Activated CD4-positive, alpha-beta memory T cell treated with anti-CD3 and anti-CD28 coated beads, Interleukin-2, amount 10 ng/mL, durations not matched to agents 7 days and 5 days (primary cell): ENCODE results near the gene CPOX. TPM values are rescaled to one million over a fixed set of nuclear protein-coding genes. Genes with fewer than 3 reads are reported as not detected.

Experiments used
- CTCF ChIA-PET: fragments of 350-600 bp; sonication (Branson Sonifier 250); formaldehyde crosslinking; loops from one replicate; lab custom pipeline; 2021; ENCODE audit warnings: antibody characterized with exemption, inconsistent platforms; lab: Charles Lee
- POLR2A ChIA-PET: fragments of 350-600 bp; sonication (Branson Sonifier 250); formaldehyde crosslinking; loops from one replicate; lab custom pipeline; 2021; ENCODE audit warnings: antibody characterized with exemption; lab: Charles Lee
- DNase-seq: peaks from one replicate; pipeline ENCODE4 v3.0.0-alpha.2; 2020
- H3K27ac Mint-ChIP-seq: one replicate; pipeline ENCODE4 v1.8.0; 2021; ENCODE audit warnings: mild to moderate bottlenecking, mixed read lengths
- H3K27me3 Mint-ChIP-seq: one replicate; pipeline ENCODE4 v1.8.0; 2021; ENCODE audit warnings: mixed read lengths
- H3K36me3 Mint-ChIP-seq: one replicate; pipeline ENCODE4 v1.8.0; 2021; ENCODE audit warnings: low read depth, mixed read lengths
- H3K4me1 Mint-ChIP-seq: one replicate; pipeline ENCODE4 v1.8.0; 2021; ENCODE audit warnings: mixed read lengths
- H3K4me3 Mint-ChIP-seq: one replicate; pipeline ENCODE4 v1.8.0; 2021; ENCODE audit warnings: mild to moderate bottlenecking, mixed read lengths
- H3K9me3 Mint-ChIP-seq: one replicate; pipeline ENCODE4 v1.8.0; 2021; ENCODE audit warnings: mixed read lengths
- total RNA-seq, 2 experiments: library from RNA; stranded (reverse); gene quantifications; one replicate each; pipeline ENCODE4 v1.2.3, GENCODE V29; 2021

CPOX gene
- total RNA-seq, 2 experiments from 2014 or later: 75.9 to 78.0 TPM

DNA sequence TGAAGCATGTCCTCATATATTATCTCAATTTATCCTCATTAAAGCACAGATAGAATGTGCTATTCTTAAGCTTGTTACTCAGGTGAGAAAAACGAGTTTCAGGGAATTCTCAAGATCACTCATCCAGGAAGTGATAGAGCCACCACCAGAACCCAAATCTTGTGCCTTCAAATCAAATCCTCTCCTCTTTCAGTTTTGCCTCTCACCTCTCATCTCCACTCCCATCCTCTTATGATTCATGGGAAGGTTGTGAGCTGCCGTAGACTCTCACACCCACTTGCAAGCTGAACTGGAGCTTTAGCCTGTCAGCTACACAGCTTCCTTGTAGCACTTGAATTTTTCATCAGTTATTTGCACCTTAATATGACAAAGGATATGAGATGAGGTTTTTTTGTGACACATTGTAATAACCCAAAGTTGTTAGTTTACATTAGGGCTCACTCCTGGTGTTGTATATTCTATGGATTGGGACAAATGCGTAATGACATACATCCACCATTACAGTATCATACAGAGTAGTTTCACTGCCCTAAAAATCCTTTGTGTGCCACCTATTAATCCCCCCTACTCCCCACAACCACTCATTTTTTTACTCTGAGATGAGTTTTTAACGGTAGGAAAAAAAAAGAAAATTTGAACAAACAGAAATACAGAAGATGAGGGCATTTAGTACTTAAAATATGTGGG is 35.9 kb downstream of the CPOX start:
- Mint-ChIP-seq H3K27ac (peak overlapping the region; percentile 100), H3K4me3 (peak overlapping the region; percentile 82), H3K4me1 (peaks cover 87% of the 10 kb centered on the region), H3K9me3 (no peaks in the 10 kb centered on the region), H3K36me3 (peaks cover 40% of the 10 kb centered on the region), H3K27me3 (no peaks in the 10 kb centered on the region)
- ChIA-PET CTCF (interaction anchor here (1.0 to 4.3 kb wide), 7 partner anchors 8 to 44 kb away, joined by 3 to 21 read pairs (median 15); partner anchors contain the start of gene CLDND1), POLR2A (interaction anchor here (0.7 to 24.3 kb wide), 10 partner anchors 10 to 737 kb away, joined by 3 to 931 read pairs (median 49); partner anchors contain the start of genes CLDND1, CPOX and GPR15)
- DNase-seq: peak; percentile 67

DNA sequence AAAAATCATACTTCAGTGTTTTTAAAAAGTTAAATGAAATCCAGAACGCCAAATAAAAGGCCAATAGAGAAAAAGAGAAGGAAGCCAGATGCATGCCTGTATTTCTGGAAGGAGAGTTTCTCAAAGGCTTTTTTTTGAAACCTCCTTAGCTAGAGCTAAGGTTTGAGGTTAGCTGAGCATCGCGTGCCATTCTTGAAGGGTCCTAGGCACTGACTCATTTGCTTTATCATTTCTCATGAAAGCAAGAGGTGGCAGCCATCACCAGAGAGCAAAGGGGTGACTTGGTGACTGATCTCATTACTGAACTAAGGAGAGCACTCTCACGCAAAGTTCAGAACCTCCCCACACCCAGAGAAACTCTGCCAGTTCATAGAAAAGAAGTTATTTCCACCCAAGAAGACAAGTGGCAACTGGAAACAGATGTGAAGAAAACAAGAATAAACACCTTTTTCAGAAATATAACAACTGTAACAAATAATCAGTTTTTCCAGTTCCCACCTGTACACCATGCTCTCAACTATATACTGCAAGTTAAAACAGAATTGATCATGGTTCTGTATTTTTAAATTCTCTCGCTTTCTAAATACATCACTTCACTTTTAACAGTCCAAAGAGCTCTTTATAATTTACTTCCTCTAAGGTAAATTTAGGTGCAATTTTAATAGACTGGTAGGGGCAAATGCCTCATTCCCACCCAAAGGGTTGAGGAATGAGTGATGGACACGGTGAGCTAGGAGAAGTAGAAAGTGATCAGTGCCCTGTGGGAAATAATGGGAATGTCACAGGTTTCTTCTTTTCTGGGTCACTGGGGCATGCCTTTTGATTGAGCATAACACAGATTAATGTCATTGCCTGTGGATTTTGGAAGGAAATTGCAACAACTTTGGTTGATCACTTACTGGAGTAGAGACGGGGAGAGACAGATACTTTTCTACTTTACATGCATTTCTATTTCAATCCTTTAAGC is 37.0 kb downstream of the CPOX start:
- Mint-ChIP-seq H3K9me3 (no peaks in the 10 kb centered on the region), H3K27me3 (no peaks in the 10 kb centered on the region), H3K36me3 (peaks cover 50% of the 10 kb centered on the region), H3K27ac (peak overlapping the region; percentile 100), H3K4me1 (peaks cover 87% of the 10 kb centered on the region), H3K4me3 (peak overlapping the region; percentile 82)
- DNase-seq: peak; percentile 88
- ChIA-PET POLR2A (interaction anchor here (0.8 to 24.3 kb wide), 10 partner anchors 10 to 736 kb away, joined by 3 to 931 read pairs (median 50); partner anchors contain the start of genes CLDND1, CPOX and GPR15), CTCF (interaction anchor here (0.7 to 4.3 kb wide), 15 partner anchors 9 to 518 kb away, joined by 3 to 21 read pairs (median 6); partner anchors contain the start of gene CLDND1)

DNA sequence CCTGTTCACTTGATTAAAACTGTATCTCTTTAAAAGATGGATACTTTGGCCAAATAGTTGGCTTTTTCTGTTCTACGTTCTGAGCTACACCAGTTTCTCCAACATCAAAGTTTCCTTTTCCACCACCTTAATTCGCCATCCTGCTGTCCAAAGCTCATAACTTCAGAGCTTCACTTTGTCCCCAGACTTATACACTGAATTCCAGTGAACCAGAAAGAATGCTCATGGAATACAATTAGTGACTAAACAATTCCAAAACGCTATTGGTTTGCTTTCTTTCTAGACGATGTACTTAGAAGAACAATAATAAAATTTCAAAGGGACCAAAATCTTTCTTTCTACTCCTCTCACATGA is 38.4 kb downstream of the CPOX start:
- H3K9me3 Mint-ChIP-seq: peaks cover 4% of the 10 kb centered on the region
- ChIA-PET POLR2A (interaction anchor here (1.3 to 24.3 kb wide), 8 partner anchors 8 to 517 kb away, joined by 3 to 931 read pairs (median 104); partner anchors contain the start of genes CLDND1, CPOX and GPR15), CTCF (interaction anchor here (0.9 to 4.3 kb wide), 10 partner anchors 9 to 33 kb away, joined by 3 to 21 read pairs (median 6); partner anchors contain the start of gene CLDND1)
- H3K27ac Mint-ChIP-seq: peak overlapping the region; percentile 100
- H3K36me3 Mint-ChIP-seq: peaks cover 53% of the 10 kb centered on the region
- peaks cover 92% of the 10 kb centered on the region for H3K4me1 Mint-ChIP-seq
- no peaks in the 10 kb centered on the region for H3K27me3 Mint-ChIP-seq
- DNase-seq: no peak
- peak overlapping the region; percentile 82 for H3K4me3 Mint-ChIP-seq

DNA sequence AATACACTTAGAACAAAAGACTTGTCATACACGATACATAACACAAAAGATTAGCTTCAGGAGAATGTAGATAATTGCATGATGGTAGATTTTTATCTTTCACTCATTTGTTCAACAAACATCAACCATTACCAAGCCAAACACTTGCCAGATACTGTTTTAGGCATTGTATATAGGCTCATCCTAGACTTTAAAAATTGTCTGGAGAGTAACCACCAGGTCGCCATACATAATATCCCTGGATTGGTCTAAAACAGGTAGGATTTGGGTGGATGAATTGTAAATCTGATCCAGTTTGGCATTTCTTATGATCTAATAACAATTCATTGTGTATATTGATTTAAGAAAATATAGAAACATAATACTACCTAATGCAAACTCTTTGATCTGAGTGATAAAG is 38.8 kb downstream of the CPOX start:
- DNase-seq: no peak
- Mint-ChIP-seq H3K4me3 (peak overlapping the region; percentile 82), H3K9me3 (peaks cover 4% of the 10 kb centered on the region), H3K27ac (peak overlapping the region; percentile 100), H3K36me3 (peaks cover 54% of the 10 kb centered on the region), H3K27me3 (no peaks in the 10 kb centered on the region), H3K4me1 (peaks cover 93% of the 10 kb centered on the region)
- CTCF ChIA-PET: interaction anchor here (0.6 to 4.3 kb wide), 11 partner anchors 8 to 33 kb away, joined by 3 to 21 read pairs (median 6); partner anchors contain the start of gene CLDND1
- POLR2A ChIA-PET: interaction anchor here (1.3 to 24.3 kb wide), 7 partner anchors 8 to 516 kb away, joined by 5 to 931 read pairs (median 113); partner anchors contain the start of genes CLDND1, CPOX and GPR15

DNA sequence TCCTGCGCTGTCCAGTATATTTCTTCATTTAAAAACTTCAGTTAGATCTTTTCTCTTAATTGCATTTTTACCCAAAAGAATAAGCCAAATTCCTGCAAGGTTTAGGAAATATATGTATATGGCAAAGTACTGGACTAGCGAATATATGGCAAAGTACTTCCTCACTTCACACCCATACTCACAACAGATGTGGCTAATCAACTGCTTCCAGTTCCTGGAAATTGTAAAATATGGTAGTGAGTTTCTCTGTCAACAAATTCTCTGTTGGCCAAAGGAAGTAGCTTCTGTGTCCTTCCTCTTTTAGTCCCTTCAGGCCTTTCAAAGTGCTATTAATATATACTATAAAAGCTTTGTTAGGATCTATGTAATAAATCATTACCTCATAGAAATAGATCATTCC is 39.7 kb downstream of the CPOX start:
- peak overlapping the region; percentile 100 for H3K27ac Mint-ChIP-seq
- no peak for DNase-seq
- peaks cover 93% of the 10 kb centered on the region for H3K4me1 Mint-ChIP-seq
- no peaks in the 10 kb centered on the region for H3K27me3 Mint-ChIP-seq
- ChIA-PET CTCF (interaction anchor here (0.6 to 4.3 kb wide), 4 partner anchors 10 to 17 kb away, joined by 4 to 17 read pairs (median 4); no protein-coding TSS in a partner anchor), POLR2A (interaction anchor here (1.3 to 24.3 kb wide), 6 partner anchors 7 to 38 kb away, joined by 6 to 931 read pairs (median 231); partner anchors contain the start of genes CLDND1, CPOX and GPR15)
- H3K4me3 Mint-ChIP-seq: peak overlapping the region; percentile 82
- H3K36me3 Mint-ChIP-seq: peaks cover 55% of the 10 kb centered on the region
- peaks cover 4% of the 10 kb centered on the region for H3K9me3 Mint-ChIP-seq

DNA sequence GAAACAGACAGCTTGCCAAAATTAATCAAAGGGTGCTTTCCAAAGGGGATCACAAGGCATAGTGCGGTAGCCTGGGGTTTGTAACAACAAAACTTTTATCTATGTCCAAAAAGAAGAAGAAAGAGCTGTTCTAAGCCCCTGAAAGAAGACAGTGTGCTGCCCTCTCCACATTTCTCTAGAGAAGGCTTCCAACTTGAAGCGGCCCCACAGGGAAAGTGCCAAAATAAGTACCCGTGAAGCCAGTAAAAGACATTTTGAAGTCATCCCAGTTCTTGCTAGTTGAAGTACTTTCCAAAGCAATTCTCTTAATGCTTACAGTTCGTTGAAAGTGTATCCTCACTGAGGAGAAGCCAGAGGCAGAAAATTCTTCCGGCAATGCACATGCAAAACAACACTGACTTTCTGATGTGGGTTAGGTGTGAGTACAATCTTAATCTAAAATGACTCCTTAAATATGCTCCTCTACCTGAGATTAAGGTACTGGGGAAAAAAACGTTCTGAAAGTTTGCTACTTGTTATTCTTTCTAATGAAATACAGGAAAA is 40.3 kb downstream of the CPOX start:
- peak overlapping the region; percentile 100 for H3K27ac Mint-ChIP-seq
- POLR2A ChIA-PET: interaction anchor here (5.7 to 24.3 kb wide), 5 partner anchors 7 to 39 kb away, joined by 94 to 931 read pairs (median 349); partner anchors contain the start of genes CLDND1, CPOX and GPR15
- peaks cover 93% of the 10 kb centered on the region for H3K4me1 Mint-ChIP-seq
- H3K36me3 Mint-ChIP-seq: peaks cover 62% of the 10 kb centered on the region
- no peak for DNase-seq
- H3K9me3 Mint-ChIP-seq: peaks cover 4% of the 10 kb centered on the region
- peak overlapping the region; percentile 82 for H3K4me3 Mint-ChIP-seq
- no peaks in the 10 kb centered on the region for H3K27me3 Mint-ChIP-seq
- CTCF ChIA-PET: interaction anchor here (1.0 to 1.5 kb wide), 3 partner anchors 10 to 16 kb away, joined by 3 to 5 read pairs (median 4); no protein-coding TSS in a partner anchor

DNA sequence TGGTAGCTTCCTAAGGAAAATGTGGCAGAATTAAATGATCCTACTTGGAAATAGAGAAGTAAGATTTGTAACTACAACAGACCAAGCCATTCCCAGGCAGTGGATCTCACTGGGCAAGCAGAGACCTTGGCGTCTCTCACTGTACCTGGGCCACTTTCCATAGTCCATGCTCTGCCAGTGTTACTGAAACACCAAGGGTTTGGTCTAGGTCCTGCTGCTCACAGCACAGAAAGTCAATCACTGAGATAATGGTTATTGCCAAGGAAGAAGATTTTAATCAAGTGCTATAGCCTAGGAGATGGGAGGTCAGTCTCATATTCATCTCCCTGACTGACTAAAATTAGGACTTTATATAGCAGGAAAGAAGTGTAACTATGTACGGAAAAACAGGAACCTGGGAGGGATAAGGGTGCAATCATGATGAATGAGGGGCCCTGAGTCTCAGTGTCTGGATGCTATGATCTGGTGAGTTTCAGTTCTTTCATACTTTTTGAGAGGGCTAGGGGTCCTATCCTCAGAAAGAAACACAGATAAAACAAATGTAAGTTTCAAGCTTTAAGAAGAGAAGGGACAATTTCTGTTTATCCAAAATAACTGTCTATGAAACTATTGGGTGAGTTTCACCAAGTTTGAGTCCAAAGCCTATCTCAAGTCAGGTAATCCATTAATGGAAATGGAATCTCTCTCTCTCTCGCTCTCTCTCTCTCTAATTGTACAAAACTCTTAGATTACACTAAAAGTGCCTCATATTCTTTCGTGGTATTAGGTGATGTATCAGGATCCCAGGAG is 41.0 kb downstream of the CPOX start:
- Mint-ChIP-seq H3K4me3 (peak overlapping the region; percentile 82), H3K4me1 (peaks cover 88% of the 10 kb centered on the region), H3K9me3 (peaks cover 4% of the 10 kb centered on the region), H3K27ac (peak overlapping the region; percentile 100), H3K36me3 (peaks cover 64% of the 10 kb centered on the region), H3K27me3 (no peaks in the 10 kb centered on the region)
- ChIA-PET POLR2A (interaction anchor here (6.7 to 24.3 kb wide), 4 partner anchors 15 to 40 kb away, joined by 94 to 931 read pairs (median 360); partner anchors contain the start of genes CLDND1, CPOX and GPR15), CTCF (interaction anchor here (1.2 to 1.5 kb wide), 2 partner anchors 14 to 16 kb away, joined by 3 to 5 read pairs; no protein-coding TSS in a partner anchor)
- no peak for DNase-seq

DNA sequence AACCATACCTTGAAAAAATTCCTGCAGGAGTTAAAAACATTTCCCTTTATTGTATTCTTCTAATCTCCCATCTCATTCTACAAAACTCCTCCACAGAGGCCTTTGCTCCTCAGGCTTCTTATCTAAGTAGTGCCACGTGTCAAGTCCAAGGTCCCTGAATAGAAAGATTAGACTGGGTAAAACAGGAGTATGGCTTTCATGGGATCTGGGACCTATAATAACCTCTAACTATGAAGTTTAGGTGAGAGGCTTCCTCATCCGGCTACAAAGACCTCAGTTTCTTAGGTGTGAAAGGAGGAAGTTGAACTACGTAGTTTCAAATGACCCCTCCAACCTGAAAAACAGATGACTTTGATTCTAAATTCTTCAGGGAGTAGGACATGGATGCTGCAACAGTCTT is 41.7 kb downstream of the CPOX start:
- H3K27me3 Mint-ChIP-seq: no peaks in the 10 kb centered on the region
- H3K9me3 Mint-ChIP-seq: peaks cover 4% of the 10 kb centered on the region
- H3K4me3 Mint-ChIP-seq: peak overlapping the region; percentile 23
- peaks cover 81% of the 10 kb centered on the region for H3K4me1 Mint-ChIP-seq
- H3K36me3 Mint-ChIP-seq: peaks cover 64% of the 10 kb centered on the region
- H3K27ac Mint-ChIP-seq: peak overlapping the region; percentile 100
- CTCF ChIA-PET: interaction anchor here (0.7 to 2.0 kb wide), 5 partner anchors 9 to 20 kb away, joined by 3 to 6 read pairs (median 3); no protein-coding TSS in a partner anchor
- no peak for DNase-seq
- POLR2A ChIA-PET: interaction anchor here (1.0 to 24.3 kb wide), 4 partner anchors 14 to 42 kb away, joined by 3 to 931 read pairs (median 360); partner anchors contain the start of genes CLDND1, CPOX and GPR15

DNA sequence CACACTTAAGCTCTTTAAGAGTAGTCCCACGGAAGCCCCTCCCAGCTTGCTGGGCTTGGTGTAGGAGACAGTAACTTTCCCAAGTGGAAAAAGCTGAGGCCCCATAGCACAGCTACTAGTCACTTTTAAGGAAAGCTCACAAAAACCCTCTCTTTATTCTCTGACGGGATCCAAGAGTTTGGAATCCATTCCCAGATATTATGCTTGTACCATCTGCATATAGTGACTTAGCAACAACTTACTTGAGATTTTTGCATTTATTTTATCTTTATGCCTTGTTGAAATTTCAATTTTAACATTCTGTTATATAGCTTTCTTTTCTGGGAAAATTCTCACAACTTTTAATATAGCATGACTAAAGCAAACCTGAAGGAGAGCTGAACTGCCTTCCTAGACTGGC is 42.2 kb downstream of the CPOX start:
- peaks cover 4% of the 10 kb centered on the region for H3K9me3 Mint-ChIP-seq
- H3K27me3 Mint-ChIP-seq: no peaks in the 10 kb centered on the region
- no peak for DNase-seq
- H3K4me3 Mint-ChIP-seq: no peak overlapping the region
- CTCF ChIA-PET: interaction anchor here (0.7 to 2.0 kb wide), 5 partner anchors 9 to 21 kb away, joined by 3 to 6 read pairs (median 3); no protein-coding TSS in a partner anchor
- POLR2A ChIA-PET: interaction anchor here (1.0 to 24.3 kb wide), 4 partner anchors 13 to 42 kb away, joined by 3 to 931 read pairs (median 360); partner anchors contain the start of genes CLDND1, CPOX and GPR15
- H3K36me3 Mint-ChIP-seq: peaks cover 64% of the 10 kb centered on the region
- H3K4me1 Mint-ChIP-seq: peaks cover 79% of the 10 kb centered on the region
- peak overlapping the region; percentile 100 for H3K27ac Mint-ChIP-seq

DNA sequence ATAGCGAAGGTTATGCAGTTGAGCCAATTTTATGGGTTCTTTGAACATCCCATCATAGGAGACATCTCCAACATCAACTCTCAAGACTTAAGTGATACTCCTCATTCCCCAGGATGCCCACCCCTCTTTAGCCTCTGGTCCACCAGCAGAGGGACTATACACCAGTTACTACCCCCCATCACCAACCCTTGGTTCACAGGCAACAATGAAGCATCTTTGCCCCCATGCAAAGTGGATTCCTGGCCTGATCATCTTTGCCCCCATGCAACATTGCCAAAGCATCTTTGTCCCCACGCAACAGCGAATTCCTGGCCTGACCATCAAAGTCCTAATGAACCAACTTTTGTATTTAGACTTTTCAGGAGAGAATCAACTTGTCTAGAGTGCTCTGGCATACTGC is 42.6 kb downstream of the CPOX start:
- DNase-seq: no peak
- peaks cover 79% of the 10 kb centered on the region for H3K4me1 Mint-ChIP-seq
- CTCF ChIA-PET: interaction anchor here (0.7 to 2.0 kb wide), 5 partner anchors 9 to 21 kb away, joined by 3 to 6 read pairs (median 3); no protein-coding TSS in a partner anchor
- H3K4me3 Mint-ChIP-seq: no peak overlapping the region
- POLR2A ChIA-PET: interaction anchor here (1.0 to 24.3 kb wide), 4 partner anchors 13 to 43 kb away, joined by 3 to 931 read pairs (median 360); partner anchors contain the start of genes CLDND1, CPOX and GPR15
- H3K9me3 Mint-ChIP-seq: peaks cover 4% of the 10 kb centered on the region
- peak overlapping the region; percentile 45 for H3K27ac Mint-ChIP-seq
- H3K36me3 Mint-ChIP-seq: peaks cover 65% of the 10 kb centered on the region
- no peaks in the 10 kb centered on the region for H3K27me3 Mint-ChIP-seq
